Measurements from ENCODE around the gene LETM1. TPM values are rescaled to one million over a fixed set of nuclear protein-coding genes. Genes with fewer than 3 reads are reported as not detected.

Gene LETM1
- total RNA-seq, 6 donors from 2014 or later, result 31.4 to 98.5 (median 47.8) TPM

DNA sequence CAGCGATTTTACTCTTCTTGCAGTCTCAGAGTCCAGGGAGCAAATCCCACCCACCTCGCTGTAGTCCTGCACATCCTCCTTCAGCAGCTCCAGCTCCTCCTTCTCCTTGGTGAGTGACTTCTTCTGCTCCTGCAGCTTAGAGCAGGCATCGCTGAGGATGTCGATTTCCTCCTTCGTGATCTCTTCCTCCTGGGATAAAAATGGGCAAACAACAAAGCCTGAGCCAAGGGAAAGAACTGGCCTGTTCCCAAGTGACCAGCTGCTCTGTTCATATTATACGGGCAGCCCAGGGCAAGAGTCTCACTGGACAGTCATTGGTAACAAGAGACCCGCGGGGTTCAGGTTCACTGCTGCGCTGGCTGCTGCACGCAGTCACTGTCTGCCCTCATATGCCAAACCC lies 36.7 kb downstream of the LETM1 start:
- H3K36me3 ChIP-seq, result peaks cover 40 to 98% (median 77%) of the 10 kb centered on the region in 4 donors
- TF ChIP-seq POLR2AphosphoS5 (IDR thresholded peaks at IDR 0.05) (no peak), EP300 (IDR thresholded peaks at IDR 0.05) (no peak), POLR2A (IDR thresholded peaks at IDR 0.05) (no peak)
- TF ChIP-seq, protein P1, sequence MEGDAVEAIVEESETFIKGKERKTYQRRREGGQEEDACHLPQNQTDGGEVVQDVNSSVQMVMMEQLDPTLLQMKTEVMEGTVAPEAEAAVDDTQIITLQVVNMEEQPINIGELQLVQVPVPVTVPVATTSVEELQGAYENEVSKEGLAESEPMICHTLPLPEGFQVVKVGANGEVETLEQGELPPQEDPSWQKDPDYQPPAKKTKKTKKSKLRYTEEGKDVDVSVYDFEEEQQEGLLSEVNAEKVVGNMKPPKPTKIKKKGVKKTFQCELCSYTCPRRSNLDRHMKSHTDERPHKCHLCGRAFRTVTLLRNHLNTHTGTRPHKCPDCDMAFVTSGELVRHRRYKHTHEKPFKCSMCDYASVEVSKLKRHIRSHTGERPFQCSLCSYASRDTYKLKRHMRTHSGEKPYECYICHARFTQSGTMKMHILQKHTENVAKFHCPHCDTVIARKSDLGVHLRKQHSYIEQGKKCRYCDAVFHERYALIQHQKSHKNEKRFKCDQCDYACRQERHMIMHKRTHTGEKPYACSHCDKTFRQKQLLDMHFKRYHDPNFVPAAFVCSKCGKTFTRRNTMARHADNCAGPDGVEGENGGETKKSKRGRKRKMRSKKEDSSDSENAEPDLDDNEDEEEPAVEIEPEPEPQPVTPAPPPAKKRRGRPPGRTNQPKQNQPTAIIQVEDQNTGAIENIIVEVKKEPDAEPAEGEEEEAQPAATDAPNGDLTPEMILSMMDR (IDR thresholded peaks at IDR 0.05), result no peak
- no peaks in the 10 kb centered on the region for H3K27me3 ChIP-seq
- H3K9me3 ChIP-seq, result no peaks in the 10 kb centered on the region
- WGBS, 2 donors, result 57 to 76% methylated on average over 10 of the region's 10 CpGs
- DNase-seq (no peak), ATAC-seq (ENCODE audit: low FRiP score in 2 of 2) (no peak)
- no peak overlapping the region for H3K4me3 ChIP-seq
- H3K4me1 ChIP-seq, result peaks cover 0 to 5% (median 0%) of the 10 kb centered on the region in 4 donors
- no peak overlapping the region for H3K27ac ChIP-seq

DNA sequence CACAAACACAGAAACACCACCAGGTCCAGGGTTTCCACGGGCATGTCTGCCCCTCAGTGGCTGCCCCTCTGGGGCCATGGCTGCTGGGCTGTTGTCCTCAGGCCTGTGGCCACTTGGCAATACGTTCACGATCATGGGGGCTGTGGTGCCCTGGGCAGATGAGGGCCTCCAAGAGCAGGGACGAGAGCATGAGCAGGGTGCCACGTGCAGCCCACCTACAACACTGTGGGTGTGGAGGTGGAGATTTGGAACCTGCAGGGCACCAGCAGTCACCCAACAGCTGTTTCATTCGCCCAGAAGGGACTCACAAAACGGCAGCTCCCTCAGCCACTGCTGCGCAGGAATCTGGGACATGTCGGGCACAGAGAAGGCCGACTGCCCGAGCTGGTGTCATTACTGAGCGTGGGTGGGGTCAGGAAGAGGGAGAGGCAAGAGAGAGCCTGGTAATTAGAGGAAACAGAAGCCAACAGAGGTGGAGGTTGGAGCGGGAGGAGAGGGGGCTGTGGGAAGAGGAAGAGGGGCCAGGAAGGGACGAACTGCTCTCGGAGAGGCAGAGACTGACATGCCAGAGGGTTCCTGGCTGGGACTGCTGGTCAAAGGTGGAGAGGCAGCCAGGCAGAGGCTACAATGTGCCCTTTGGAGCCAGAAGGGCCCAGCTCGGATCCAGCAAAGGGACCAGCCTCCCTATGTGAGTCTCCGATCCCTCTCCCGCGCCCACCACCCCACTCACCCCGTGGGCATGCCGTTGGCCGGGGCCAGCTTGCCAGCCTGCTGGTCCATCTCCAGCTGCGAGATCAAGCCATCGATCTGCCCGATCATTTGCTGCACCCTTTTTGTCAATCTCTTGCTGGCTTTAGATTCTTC lies 39.7 kb downstream of the LETM1 start:
- peaks cover 0 to 7% (median 7%) of the 10 kb centered on the region in 4 donors for H3K4me1 ChIP-seq
- no peak for DNase-seq
- ATAC-seq (ENCODE audit: low FRiP score in 2 of 2), result no peak
- H3K4me3 ChIP-seq, result no peak overlapping the region
- TF ChIP-seq EP300 (IDR thresholded peaks at IDR 0.05) (no peak), POLR2A (IDR thresholded peaks at IDR 0.05) (no peak), POLR2AphosphoS5 (IDR thresholded peaks at IDR 0.05) (no peak)
- TF ChIP-seq, protein P1 (IDR thresholded peaks at IDR 0.05), result no peak
- no peaks in the 10 kb centered on the region for H3K9me3 ChIP-seq
- no peak overlapping the region for H3K27ac ChIP-seq
- 86 to 92% methylated on average over 24 to 25 of the region's 25 CpGs for WGBS, 2 donors
- no peaks in the 10 kb centered on the region for H3K27me3 ChIP-seq
- peaks cover 21 to 87% (median 55%) of the 10 kb centered on the region in 4 donors for H3K36me3 ChIP-seq

DNA sequence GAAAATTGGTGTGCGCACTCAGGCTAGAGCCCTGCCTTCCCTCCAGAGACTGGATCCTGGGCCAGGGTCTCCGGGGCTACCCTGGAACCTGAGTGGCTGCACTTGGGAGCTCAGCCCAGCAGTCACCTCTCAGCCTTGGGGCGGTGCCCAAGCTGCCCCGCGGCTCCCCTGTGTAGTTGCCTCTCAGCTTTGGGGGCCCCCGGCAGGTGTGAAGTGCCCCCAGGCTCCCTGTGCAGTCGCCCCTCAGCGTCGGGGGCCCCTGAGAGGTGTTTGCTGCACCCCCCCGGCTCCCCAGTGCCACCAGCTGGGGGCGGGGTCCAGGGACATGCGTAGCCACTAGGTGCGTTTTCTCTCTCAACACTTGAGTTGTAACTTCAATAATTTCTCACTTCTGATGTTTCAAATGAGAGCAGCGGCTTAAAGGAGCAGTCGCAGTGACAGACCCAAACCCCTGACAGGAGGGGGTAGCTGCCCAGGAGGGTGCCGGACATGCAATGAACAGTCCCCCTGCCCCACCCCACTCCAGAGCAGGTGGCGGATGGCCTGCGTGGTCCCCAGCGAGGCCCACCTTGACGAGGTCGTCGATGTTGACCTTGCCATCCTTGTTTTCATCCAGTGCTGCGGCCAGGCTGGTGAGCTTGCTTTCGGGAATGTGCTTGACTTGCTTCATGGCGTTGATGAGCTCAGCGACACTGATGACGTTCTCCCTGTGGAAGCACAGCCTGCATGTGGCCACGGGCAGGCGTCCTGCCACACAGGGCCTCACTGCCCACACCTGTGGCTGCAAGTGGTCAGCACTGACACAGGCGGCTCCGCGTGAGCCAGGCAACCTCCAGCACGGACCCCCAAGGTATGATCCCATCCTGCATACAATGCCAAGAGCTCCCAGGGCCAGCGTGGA lies 40.6 kb downstream of the LETM1 start:
- Histone ChIP-seq H3K27ac (no peak overlapping the region), H3K9me3 (no peaks in the 10 kb centered on the region), H3K4me3 (no peak overlapping the region), H3K4me1 (peaks cover 0 to 7% (median 7%) of the 10 kb centered on the region in 4 donors), H3K27me3 (no peaks in the 10 kb centered on the region), H3K36me3 (peaks cover 21 to 84% (median 52%) of the 10 kb centered on the region in 4 donors)
- peak in 1 of 2 donors; percentile 72 for DNase-seq
- TF ChIP-seq POLR2AphosphoS5 (IDR thresholded peaks at IDR 0.05) (no peak), EP300 (IDR thresholded peaks at IDR 0.05) (no peak), POLR2A (IDR thresholded peaks at IDR 0.05) (no peak)
- TF ChIP-seq, protein P1 (IDR thresholded peaks at IDR 0.05), result no peak
- ATAC-seq (ENCODE audit: low FRiP score in 2 of 2), result no peak
- 89 to 95% methylated on average over 19 to 28 of the region's 34 CpGs for WGBS, 2 donors

DNA sequence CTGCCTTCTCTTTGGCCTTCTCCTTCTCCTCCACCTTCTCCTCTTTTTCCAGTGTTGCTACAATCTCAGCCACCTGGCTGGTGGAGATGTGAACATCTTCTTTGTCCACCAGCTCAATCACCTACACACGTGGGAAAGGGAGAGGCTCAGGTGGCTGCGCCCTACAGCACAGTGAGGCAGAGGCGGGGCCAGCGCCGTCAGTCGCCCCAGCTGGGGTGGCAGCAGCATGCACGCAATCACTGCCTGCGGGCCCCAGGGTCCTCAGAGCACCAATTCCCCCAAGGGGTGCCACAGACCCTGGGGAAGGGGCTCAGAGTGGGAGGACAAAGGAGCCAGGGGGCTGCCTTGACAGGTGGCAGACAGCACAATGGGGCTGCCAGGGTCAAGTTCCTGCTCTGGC lies 41.5 kb downstream of the LETM1 start:
- peaks cover 21 to 76% (median 50%) of the 10 kb centered on the region in 4 donors for H3K36me3 ChIP-seq
- no peak overlapping the region for H3K27ac ChIP-seq
- TF ChIP-seq, protein P1 (IDR thresholded peaks at IDR 0.05), result no peak
- TF ChIP-seq POLR2AphosphoS5 (IDR thresholded peaks at IDR 0.05), result no peak
- no peak for TF ChIP-seq POLR2A (IDR thresholded peaks at IDR 0.05)
- TF ChIP-seq EP300 (IDR thresholded peaks at IDR 0.05), result no peak
- peaks cover 0 to 7% (median 6%) of the 10 kb centered on the region in 4 donors for H3K4me1 ChIP-seq
- DNase-seq (peak in 1 of 2 donors; percentile 69), ATAC-seq (ENCODE audit: low FRiP score in 2 of 2) (no peak)
- H3K9me3 ChIP-seq, result no peaks in the 10 kb centered on the region
- no peaks in the 10 kb centered on the region for H3K27me3 ChIP-seq
- whole genome bisulfite sequencing, 2 donors, result 97 to 99% methylated on average over 7 to 8 of the region's 8 CpGs
- no peak overlapping the region for H3K4me3 ChIP-seq

Measured in upper lobe of left lung (tissue), 6 donors.